Activated naive CD4-positive, alpha-beta T cell treated with anti-CD3 and anti-CD28 coated beads, Interleukin-2, amount 50 U/mL, for 16 hours (primary cell): Measurements from ENCODE around the gene FRAS1.
"Not testable (repeated sequence)": the region's sequence is repeated elsewhere in the genome, so short reads cannot be mapped to it uniquely, and the experiment has no call there.

Experiments
- DNase-seq: peaks from one replicate; pipeline ENCODE4 v3.0.0-alpha.2; 2020

The FRAS1 gene

GRCh38 chr4:78524009-78524408 lies 466.9 kb downstream of the FRAS1 start:
- DNase-seq: no peak

GRCh38 chr4:78525559-78525958 lies 468.4 kb downstream of the FRAS1 start:
- no peak for DNase-seq

GRCh38 chr4:78527103-78527502 lies 470.0 kb downstream of the FRAS1 start:
- no peak for DNase-seq

- no peak for DNase-seq
These were observed 470.4 kb downstream of the FRAS1 start for GRCh38 chr4:78527555-78527954.

GRCh38 chr4:78528327-78528726 lies 471.2 kb downstream of the FRAS1 start:
- no peak for DNase-seq

GRCh38 chr4:78529569-78530209 lies 472.6 kb downstream of the FRAS1 start:
- DNase-seq: no peak

- DNase-seq: no peak
These were observed 474.9 kb downstream of the FRAS1 start for GRCh38 chr4:78532046-78532445.

- DNase-seq: no peak
These were observed 476.7 kb downstream of the FRAS1 start for GRCh38 chr4:78533854-78534253.

GRCh38 chr4:78534286-78534955 lies 477.3 kb downstream of the FRAS1 start:
- no peak for DNase-seq

GRCh38 chr4:78542373-78542772 lies 485.2 kb downstream of the FRAS1 start:
- DNase-seq: no peak

GRCh38 chr4:78543424-78544125 lies 486.5 kb downstream of the FRAS1 start:
- no peak for DNase-seq

- DNase-seq: no peak
These were observed 487.6 kb downstream of the FRAS1 start for GRCh38 chr4:78544678-78545077.

GRCh38 chr4:78545275-78546246 lies 488.4 kb downstream of the FRAS1 start:
- no peak for DNase-seq

- DNase-seq: not testable (repeated sequence)
These were observed 490.8 kb downstream of the FRAS1 start for GRCh38 chr4:78547899-78548298.

- DNase-seq: not testable (repeated sequence)
These were observed 491.8 kb downstream of the FRAS1 start for GRCh38 chr4:78548889-78549288.

GRCh38 chr4:78551420-78552351 lies 494.6 kb downstream of the FRAS1 start, which contains the start of gene ANXA3:
ANXA3 (plus strand) TSS chr4:78551770; CDS start chr4:78554474, 2,704 bp downstream.
- peak; percentile 15 for DNase-seq

GRCh38 chr4:78552389-78553042 lies 495.4 kb downstream of the FRAS1 start:
- no peak for DNase-seq

- DNase-seq: no peak
These were observed 495.9 kb downstream of the FRAS1 start for GRCh38 chr4:78553043-78553396.

- DNase-seq: no peak
These were observed 496.5 kb downstream of the FRAS1 start for GRCh38 chr4:78553529-78554060.

GRCh38 chr4:78556665-78557064 lies 499.5 kb downstream of the FRAS1 start:
- DNase-seq: no peak

GRCh38 chr4:78557841-78558240 lies 500.7 kb downstream of the FRAS1 start:
- DNase-seq: no peak
